Thoracic aorta (tissue), 2 donors: ENCODE measurements around the gene SUN2. TPM values are rescaled to one million over a fixed set of nuclear protein-coding genes. Genes with fewer than 3 reads are reported as not detected.
A peak's percentile ranks its signal among the peaks of the same experiment; 100 is the strongest.

Experiments used
- ATAC-seq: fragments of 150-250 bp; one replicate; pipeline ENCODE4 v1.8.0; 2017; ENCODE audit warnings: low read depth; ENCODE audit not compliant: insufficient number of reproducible peaks, low FRiP score
- DNase-seq: peaks from one replicate; pipeline ENCODE4 v3.0.0-alpha.2; 2020; ENCODE audit warnings: low spot score
- H3K27ac ChIP-seq, 2 donors: fragments of 200-600 bp; sonication (generic); 1 replicate in 1 of 2; 2 replicates in 1 of 2; pipeline ENCODE4 v1.5.1; 2016; ENCODE audit warnings: mild to moderate bottlenecking in 2 of 2, moderate library complexity in 2 of 2
- H3K27me3 ChIP-seq: fragments of 200-600 bp; sonication (generic); replicated peaks from 2 replicates; pipeline ENCODE4 v1.6.0; 2016; ENCODE audit warnings: mild to moderate bottlenecking; ENCODE audit not compliant: insufficient read depth
- H3K36me3 ChIP-seq: fragments of 200-600 bp; sonication (generic); one replicate; pipeline ENCODE4 v1.5.1; 2016
- H3K4me1 ChIP-seq, 2 donors: fragments of 200-600 bp; sonication (generic); 1 replicate in 1 of 2; 2 replicates in 1 of 2; pipeline versions ENCODE4 v1.5.1 to v1.6.0; 2016; ENCODE audit warnings: low read depth in 2 of 2, mild to moderate bottlenecking in 1 of 2; ENCODE audit not compliant: control insufficient read depth in 1 of 2
- H3K4me3 ChIP-seq: fragments of 200-600 bp; sonication (generic); 2 replicates; pipeline ENCODE4 v1.5.1; 2016; ENCODE audit warnings: mild to moderate bottlenecking
- H3K9me3 ChIP-seq: fragments of 200-600 bp; sonication (generic); 2 replicates; pipeline ENCODE4 v1.5.1; 2016
- total RNA-seq, 2 donors: library from RNA; depleted of rRNA; stranded (reverse); fragments of >200 nt; gene quantifications; one replicate each; pipeline versions ENCODE4 v1.1.0 to v1.2.3, GENCODE V29; 2016
- TF ChIP-seq, protein P1 (sequence below): fragments of 200-600 bp; sonication (generic); IDR thresholded peaks from one replicate; pipeline ENCODE4 v1.5.1; 2019; ENCODE audit warnings: antibody characterized with exemption

Gene SUN2
- total RNA-seq, 2 donors from 2014 or later, result 1,125 to 1,215 TPM

DNA sequence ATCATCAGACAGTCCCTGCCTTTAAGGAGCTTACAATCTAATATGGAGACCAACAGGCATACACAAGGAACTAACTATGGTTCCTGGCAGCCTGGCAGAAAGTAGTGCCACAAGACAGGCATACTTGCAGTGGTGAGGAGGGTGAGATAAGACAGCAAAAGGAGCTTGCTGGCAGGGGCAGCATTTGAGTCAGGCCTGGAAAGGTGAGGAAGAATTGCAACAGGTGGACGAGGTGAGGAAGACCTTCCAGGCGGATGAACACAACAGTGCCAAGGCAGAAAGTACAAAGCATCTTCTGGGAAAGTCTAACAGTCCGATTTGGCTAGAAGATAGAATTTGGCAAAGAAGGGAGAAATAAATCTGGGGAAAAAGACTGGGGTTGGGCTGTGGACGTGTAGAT is 33.8 kb upstream of the SUN2 start:
- ATAC-seq (no peak), DNase-seq (no peak)
- Histone ChIP-seq H3K27me3 (no peaks in the 10 kb centered on the region), H3K4me3 (no peak overlapping the region), H3K36me3 (peaks cover 6% of the 10 kb centered on the region), H3K27ac (peak overlapping the region in 1 of 2 donors; percentile 89), H3K4me1 (peaks cover 37 to 58% of the 10 kb centered on the region in 2 donors), H3K9me3 (no peaks in the 10 kb centered on the region)
- TF ChIP-seq, protein P1, sequence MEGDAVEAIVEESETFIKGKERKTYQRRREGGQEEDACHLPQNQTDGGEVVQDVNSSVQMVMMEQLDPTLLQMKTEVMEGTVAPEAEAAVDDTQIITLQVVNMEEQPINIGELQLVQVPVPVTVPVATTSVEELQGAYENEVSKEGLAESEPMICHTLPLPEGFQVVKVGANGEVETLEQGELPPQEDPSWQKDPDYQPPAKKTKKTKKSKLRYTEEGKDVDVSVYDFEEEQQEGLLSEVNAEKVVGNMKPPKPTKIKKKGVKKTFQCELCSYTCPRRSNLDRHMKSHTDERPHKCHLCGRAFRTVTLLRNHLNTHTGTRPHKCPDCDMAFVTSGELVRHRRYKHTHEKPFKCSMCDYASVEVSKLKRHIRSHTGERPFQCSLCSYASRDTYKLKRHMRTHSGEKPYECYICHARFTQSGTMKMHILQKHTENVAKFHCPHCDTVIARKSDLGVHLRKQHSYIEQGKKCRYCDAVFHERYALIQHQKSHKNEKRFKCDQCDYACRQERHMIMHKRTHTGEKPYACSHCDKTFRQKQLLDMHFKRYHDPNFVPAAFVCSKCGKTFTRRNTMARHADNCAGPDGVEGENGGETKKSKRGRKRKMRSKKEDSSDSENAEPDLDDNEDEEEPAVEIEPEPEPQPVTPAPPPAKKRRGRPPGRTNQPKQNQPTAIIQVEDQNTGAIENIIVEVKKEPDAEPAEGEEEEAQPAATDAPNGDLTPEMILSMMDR, result no peak

DNA sequence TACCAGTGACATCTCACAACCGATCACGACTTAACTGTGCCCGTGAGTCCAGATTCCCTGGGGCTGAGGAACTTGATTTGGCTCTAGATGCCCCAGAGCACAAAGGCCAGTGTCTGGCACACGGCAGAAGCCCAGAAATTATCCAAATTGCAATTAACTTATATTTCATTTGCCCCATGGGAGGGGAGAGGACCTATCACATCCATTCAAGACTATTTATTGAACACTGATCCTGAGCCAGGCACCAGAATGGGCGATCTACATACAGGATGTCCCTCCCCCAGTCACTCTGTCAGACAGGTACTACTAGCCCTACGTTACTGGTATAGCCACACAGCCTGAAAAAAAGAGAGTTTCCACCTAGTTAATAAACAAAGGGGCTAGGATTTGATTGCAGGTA is 33.0 kb upstream of the SUN2 start:
- Histone ChIP-seq H3K36me3 (peaks cover 6% of the 10 kb centered on the region), H3K27me3 (no peaks in the 10 kb centered on the region), H3K4me1 (peaks cover 34 to 54% of the 10 kb centered on the region in 2 donors), H3K9me3 (no peaks in the 10 kb centered on the region), H3K27ac (peak overlapping the region; percentile 83 to 89), H3K4me3 (no peak overlapping the region)
- no peak for DNase-seq
- TF ChIP-seq, protein P1, result no peak
- ATAC-seq, result no peak

DNA sequence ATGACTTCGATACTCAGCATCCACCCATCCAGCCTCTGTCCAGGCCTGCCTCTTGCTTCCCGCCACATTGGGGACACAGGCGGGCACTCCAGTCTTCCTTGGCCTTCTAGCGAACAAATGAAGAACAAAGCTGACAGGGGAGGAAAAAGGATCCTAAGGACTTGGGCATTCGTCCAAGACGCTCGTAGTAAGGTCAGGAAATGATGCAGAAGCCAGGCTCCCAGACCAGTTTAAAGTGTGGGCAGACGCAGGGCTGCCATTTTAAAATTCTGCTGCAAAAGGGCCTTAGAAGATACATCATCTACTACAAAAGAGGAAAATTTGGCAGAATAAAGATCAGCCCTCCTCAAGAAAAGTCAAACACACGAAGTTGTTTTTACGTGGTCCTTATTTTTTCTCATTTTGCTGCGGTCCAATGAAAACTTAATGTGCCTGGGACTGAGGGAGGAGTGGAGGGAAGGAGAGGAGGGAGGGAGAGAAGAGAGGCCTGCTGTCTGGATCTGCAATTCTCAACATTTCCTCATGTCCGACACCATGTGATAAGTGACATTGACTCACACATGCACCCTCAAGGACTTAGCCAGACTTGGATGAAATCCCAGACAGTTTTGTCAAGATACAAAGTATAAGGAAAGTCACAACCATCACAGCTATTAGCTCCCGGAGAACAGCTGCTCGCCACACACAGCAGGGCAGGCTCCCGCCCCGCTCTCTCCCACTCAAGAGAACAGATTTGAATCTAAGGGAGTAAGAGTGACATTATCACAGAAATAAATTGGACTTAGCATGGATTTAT is 32.4 kb upstream of the SUN2 start:
- DNase-seq (peak; percentile 28), ATAC-seq (peak; percentile 96)
- H3K27ac ChIP-seq, result peak overlapping the region; percentile 83 to 89
- H3K9me3 ChIP-seq, result no peaks in the 10 kb centered on the region
- TF ChIP-seq, protein P1, result no peak
- H3K36me3 ChIP-seq, result peaks cover 6% of the 10 kb centered on the region
- H3K4me3 ChIP-seq, result no peak overlapping the region
- H3K27me3 ChIP-seq, result no peaks in the 10 kb centered on the region
- peaks cover 32 to 52% of the 10 kb centered on the region in 2 donors for H3K4me1 ChIP-seq

DNA sequence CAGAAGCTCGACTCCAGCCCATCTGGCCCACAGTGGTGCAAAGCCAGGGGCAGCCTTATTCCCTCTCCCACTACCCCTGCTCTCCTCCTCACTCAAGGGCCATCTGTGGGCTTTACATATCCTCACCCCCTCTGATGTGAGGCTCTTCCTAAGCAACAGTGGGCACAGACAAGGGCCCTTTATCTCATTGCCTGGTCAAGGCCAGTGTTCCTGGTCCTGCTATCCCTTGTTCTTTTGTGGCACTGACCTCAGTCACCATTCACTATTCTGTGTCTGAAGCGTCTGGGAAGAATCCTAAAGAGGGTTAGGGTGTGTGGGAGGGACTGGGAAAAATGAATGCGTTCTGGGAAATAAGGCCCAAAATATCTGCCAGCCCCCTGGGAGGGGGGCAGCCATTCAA is 30.8 kb upstream of the SUN2 start:
- Histone ChIP-seq H3K27ac (peak overlapping the region; percentile 83 to 89), H3K4me1 (peaks cover 24 to 63% of the 10 kb centered on the region in 2 donors), H3K36me3 (peaks cover 6% of the 10 kb centered on the region), H3K27me3 (no peaks in the 10 kb centered on the region), H3K4me3 (no peak overlapping the region), H3K9me3 (no peaks in the 10 kb centered on the region)
- TF ChIP-seq, protein P1, result no peak
- no peak for ATAC-seq
- DNase-seq, result no peak

DNA sequence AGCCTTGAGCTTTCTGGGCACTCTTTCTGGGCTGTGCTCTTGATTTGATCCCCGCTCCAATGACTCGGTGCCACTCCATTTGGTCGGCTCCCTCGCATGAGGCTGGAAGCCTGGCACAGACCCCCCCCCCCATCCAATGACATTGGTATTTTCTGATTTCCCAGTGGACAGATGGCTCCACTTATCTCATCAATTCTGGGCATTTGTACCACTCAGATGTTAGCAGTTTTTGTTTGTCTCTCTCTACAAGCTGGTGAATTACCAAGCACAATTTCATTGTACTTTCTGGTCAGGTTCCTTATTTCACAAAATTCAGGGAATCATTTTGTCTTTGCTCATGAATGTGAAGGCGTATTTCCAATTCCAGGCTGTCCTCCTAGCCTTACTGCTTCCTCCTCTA is 29.1 kb upstream of the SUN2 start:
- ATAC-seq (no peak), DNase-seq (no peak)
- peaks cover 24 to 73% of the 10 kb centered on the region in 2 donors for H3K4me1 ChIP-seq
- no peaks in the 10 kb centered on the region for H3K36me3 ChIP-seq
- TF ChIP-seq, protein P1, result no peak
- H3K27me3 ChIP-seq, result no peaks in the 10 kb centered on the region
- no peaks in the 10 kb centered on the region for H3K9me3 ChIP-seq
- peak overlapping the region; percentile 83 to 89 for H3K27ac ChIP-seq
- no peak overlapping the region for H3K4me3 ChIP-seq
